ENCODE results near the gene GTF2IRD1.
"Not testable (repeated sequence)": the region's sequence is repeated elsewhere in the genome, so short reads cannot be mapped to it uniquely, and the experiment has no call there.

GTF2IRD1 gene

GRCh38 chr7:74418538-74418937 is 35.2 kb upstream of the GTF2IRD1 start:
- TF ChIP-seq CTCF (IDR thresholded peaks at IDR 0.05; ENCODE audit: low read depth, low read length, missing control alignments), result no peak
- H3K4me3 ChIP-seq (replicated peaks; ENCODE audit: low read depth, low read length), result no peak overlapping the region

GRCh38 chr7:74419232-74419631 is 34.5 kb upstream of the GTF2IRD1 start:
- not testable (repeated sequence) for DNase-seq (ENCODE audit: extremely low read depth, low read depth); H3K4me3 ChIP-seq (replicated peaks; ENCODE audit: low read depth, low read length)

More at GRCh38 chr7:74418538-74418937, 35.2 kb upstream of the GTF2IRD1 start:
- DNase-seq (ENCODE audit: extremely low read depth, low read depth), result no peak

GRCh38 chr7:74420006-74420405 is 33.7 kb upstream of the GTF2IRD1 start:
- DNase-seq (ENCODE audit: extremely low read depth, low read depth), result no peak
- TF ChIP-seq CTCF (IDR thresholded peaks at IDR 0.05; ENCODE audit: low read depth, low read length, missing control alignments), result no peak
- H3K4me3 ChIP-seq (replicated peaks; ENCODE audit: low read depth, low read length), result no peak overlapping the region

GRCh38 chr7:74424291-74424880 is 29.3 kb upstream of the GTF2IRD1 start:
- TF ChIP-seq CTCF (IDR thresholded peaks at IDR 0.05; ENCODE audit: low read depth, low read length, missing control alignments), result no peak
- no peak overlapping the region for H3K4me3 ChIP-seq (replicated peaks; ENCODE audit: low read depth, low read length)
- DNase-seq (ENCODE audit: extremely low read depth, low read depth), result no peak

GRCh38 chr7:74428023-74428422 is 25.7 kb upstream of the GTF2IRD1 start:
- DNase-seq (ENCODE audit: extremely low read depth, low read depth), result no peak
- TF ChIP-seq CTCF (IDR thresholded peaks at IDR 0.05; ENCODE audit: low read depth, low read length, missing control alignments), result no peak
- no peak overlapping the region for H3K4me3 ChIP-seq (replicated peaks; ENCODE audit: low read depth, low read length)

GRCh38 chr7:74429153-74429747 is 24.5 kb upstream of the GTF2IRD1 start:
- H3K4me3 ChIP-seq (replicated peaks; ENCODE audit: low read depth, low read length), result no peak overlapping the region
- DNase-seq (ENCODE audit: extremely low read depth, low read depth), result no peak
- no peak for TF ChIP-seq CTCF (IDR thresholded peaks at IDR 0.05; ENCODE audit: low read depth, low read length, missing control alignments)

- not testable (repeated sequence) for DNase-seq (ENCODE audit: extremely low read depth, low read depth); H3K4me3 ChIP-seq (replicated peaks; ENCODE audit: low read depth, low read length)
Observed at GRCh38 chr7:74430409-74430808, 23.3 kb upstream of the GTF2IRD1 start.

- H3K4me3 ChIP-seq (replicated peaks; ENCODE audit: low read depth, low read length), result no peak overlapping the region
- DNase-seq (ENCODE audit: extremely low read depth, low read depth), result no peak
- no peak for TF ChIP-seq CTCF (IDR thresholded peaks at IDR 0.05; ENCODE audit: low read depth, low read length, missing control alignments)
Observed at GRCh38 chr7:74430961-74431466, 22.7 kb upstream of the GTF2IRD1 start.

GRCh38 chr7:74437291-74437571 is 16.5 kb upstream of the GTF2IRD1 start:
- DNase-seq (ENCODE audit: extremely low read depth, low read depth); H3K4me3 ChIP-seq (replicated peaks; ENCODE audit: low read depth, low read length): not testable (repeated sequence)
